ENCODE measurements around the gene USP43. TPM values are rescaled to one million over a fixed set of nuclear protein-coding genes. Genes with fewer than 3 reads are reported as not detected.

USP43 gene
- total RNA-seq, 1 donor from 2014 or later: 3.8 TPM

DNA sequence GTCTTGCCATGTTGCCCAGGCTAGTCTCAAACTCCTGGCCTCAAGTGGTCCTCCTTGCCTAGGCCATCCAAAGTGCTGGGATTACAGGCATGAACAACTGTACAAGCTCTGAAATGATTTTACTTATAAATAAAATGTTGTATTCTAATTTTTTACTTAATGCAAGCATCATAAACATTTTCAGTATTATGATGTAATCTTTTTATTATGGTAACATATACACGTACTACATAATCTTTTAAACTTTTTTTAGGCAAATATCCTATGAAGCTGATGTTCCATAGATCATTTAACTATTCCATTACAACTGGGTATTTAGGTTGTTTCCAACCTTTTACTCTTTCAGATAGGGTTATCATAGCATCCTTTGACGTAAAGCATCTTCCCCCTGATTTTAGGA is 33.8 kb upstream of the USP43 start:
- Mint-ChIP-seq H3K4me1 (ENCODE audit: unreplicated experiment) (no peaks in the 10 kb centered on the region), H3K36me3 (ENCODE audit: unreplicated experiment) (no peaks in the 10 kb centered on the region), H3K4me3 (ENCODE audit: unreplicated experiment) (no peak overlapping the region), H3K27ac (ENCODE audit: unreplicated experiment) (no peak overlapping the region), H3K27me3 (ENCODE audit: unreplicated experiment) (peaks cover 17% of the 10 kb centered on the region), H3K9me3 (ENCODE audit: unreplicated experiment) (no peaks in the 10 kb centered on the region)
- no peak for DNase-seq (ENCODE audit: extremely low spot score, unreplicated experiment)
- TF ChIP-seq, protein P1, sequence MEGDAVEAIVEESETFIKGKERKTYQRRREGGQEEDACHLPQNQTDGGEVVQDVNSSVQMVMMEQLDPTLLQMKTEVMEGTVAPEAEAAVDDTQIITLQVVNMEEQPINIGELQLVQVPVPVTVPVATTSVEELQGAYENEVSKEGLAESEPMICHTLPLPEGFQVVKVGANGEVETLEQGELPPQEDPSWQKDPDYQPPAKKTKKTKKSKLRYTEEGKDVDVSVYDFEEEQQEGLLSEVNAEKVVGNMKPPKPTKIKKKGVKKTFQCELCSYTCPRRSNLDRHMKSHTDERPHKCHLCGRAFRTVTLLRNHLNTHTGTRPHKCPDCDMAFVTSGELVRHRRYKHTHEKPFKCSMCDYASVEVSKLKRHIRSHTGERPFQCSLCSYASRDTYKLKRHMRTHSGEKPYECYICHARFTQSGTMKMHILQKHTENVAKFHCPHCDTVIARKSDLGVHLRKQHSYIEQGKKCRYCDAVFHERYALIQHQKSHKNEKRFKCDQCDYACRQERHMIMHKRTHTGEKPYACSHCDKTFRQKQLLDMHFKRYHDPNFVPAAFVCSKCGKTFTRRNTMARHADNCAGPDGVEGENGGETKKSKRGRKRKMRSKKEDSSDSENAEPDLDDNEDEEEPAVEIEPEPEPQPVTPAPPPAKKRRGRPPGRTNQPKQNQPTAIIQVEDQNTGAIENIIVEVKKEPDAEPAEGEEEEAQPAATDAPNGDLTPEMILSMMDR (IDR thresholded peaks at IDR 0.05): no peak

DNA sequence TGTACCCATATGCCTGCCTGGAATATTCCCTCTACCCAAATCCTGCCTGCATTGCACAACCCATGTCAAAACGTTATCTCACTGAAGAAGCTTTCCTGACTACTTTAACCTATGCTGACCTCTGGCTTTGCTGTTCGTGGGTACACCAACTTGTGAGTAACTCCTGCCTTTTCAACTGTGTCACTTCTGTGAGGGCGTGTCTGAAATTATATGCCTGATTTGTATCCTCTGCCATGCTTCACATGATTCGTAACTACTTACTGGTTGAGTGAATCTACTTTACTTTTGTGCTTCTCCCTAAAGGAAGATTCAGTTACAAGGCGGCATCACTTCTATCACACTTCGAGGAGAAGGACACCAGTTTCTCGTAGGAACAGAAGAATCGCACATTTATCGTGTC is 33.3 kb upstream of the USP43 start:
- Mint-ChIP-seq H3K27ac (ENCODE audit: unreplicated experiment) (no peak overlapping the region), H3K4me3 (ENCODE audit: unreplicated experiment) (no peak overlapping the region), H3K27me3 (ENCODE audit: unreplicated experiment) (peaks cover 15% of the 10 kb centered on the region), H3K4me1 (ENCODE audit: unreplicated experiment) (no peaks in the 10 kb centered on the region), H3K36me3 (ENCODE audit: unreplicated experiment) (no peaks in the 10 kb centered on the region), H3K9me3 (ENCODE audit: unreplicated experiment) (no peaks in the 10 kb centered on the region)
- DNase-seq (ENCODE audit: extremely low spot score, unreplicated experiment): no peak
- TF ChIP-seq, protein P1 (IDR thresholded peaks at IDR 0.05): no peak

DNA sequence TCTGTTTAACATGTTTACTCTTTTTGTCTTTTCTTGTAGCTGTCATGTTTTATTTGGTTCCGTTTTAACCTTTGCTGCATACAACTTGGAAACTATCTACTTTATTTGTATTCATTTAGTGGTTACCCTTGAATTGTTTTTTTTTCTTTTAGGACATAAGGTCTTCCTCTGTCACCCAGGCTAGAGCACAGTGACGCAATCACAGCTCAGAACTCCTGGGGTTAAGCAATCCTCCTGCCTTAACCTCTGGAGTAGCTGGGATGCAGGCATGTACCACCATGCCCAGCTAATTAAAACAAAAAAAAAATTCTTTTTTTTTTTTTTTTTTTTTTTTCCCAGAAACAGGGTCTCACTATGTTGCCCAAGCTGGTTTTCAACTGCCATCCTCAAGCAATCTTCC is 29.8 kb upstream of the USP43 start:
- Mint-ChIP-seq H3K27ac (ENCODE audit: unreplicated experiment) (no peak overlapping the region), H3K4me3 (ENCODE audit: unreplicated experiment) (no peak overlapping the region), H3K4me1 (ENCODE audit: unreplicated experiment) (no peaks in the 10 kb centered on the region), H3K36me3 (ENCODE audit: unreplicated experiment) (no peaks in the 10 kb centered on the region), H3K27me3 (ENCODE audit: unreplicated experiment) (peaks cover 10% of the 10 kb centered on the region), H3K9me3 (ENCODE audit: unreplicated experiment) (no peaks in the 10 kb centered on the region)
- no peak for DNase-seq (ENCODE audit: extremely low spot score, unreplicated experiment)
- TF ChIP-seq, protein P1 (IDR thresholded peaks at IDR 0.05): no peak

DNA sequence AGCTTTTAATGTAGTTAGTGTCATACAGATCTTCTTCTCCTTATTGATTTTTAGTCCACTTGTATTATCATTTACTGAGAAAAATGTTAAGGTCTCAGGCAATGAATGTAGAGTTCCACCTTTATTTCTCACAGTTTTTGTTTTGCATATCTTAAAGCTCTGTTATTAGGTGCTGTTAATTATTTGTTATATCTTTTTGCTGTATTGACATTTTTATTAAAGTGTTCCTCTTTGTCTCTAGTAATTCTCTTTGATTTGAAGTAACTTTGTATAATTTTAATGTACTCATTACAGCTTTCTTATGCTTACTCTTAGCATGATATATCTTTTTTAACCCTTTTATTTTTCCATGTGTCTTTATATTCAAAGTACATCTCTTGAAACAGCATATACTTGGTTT is 22.4 kb upstream of the USP43 start:
- Mint-ChIP-seq H3K4me1 (ENCODE audit: unreplicated experiment) (no peaks in the 10 kb centered on the region), H3K4me3 (ENCODE audit: unreplicated experiment) (no peak overlapping the region), H3K27ac (ENCODE audit: unreplicated experiment) (no peak overlapping the region), H3K27me3 (ENCODE audit: unreplicated experiment) (peaks cover 13% of the 10 kb centered on the region), H3K36me3 (ENCODE audit: unreplicated experiment) (no peaks in the 10 kb centered on the region), H3K9me3 (ENCODE audit: unreplicated experiment) (peaks cover 20% of the 10 kb centered on the region)
- TF ChIP-seq, protein P1 (IDR thresholded peaks at IDR 0.05): no peak
- no peak for DNase-seq (ENCODE audit: extremely low spot score, unreplicated experiment)

DNA sequence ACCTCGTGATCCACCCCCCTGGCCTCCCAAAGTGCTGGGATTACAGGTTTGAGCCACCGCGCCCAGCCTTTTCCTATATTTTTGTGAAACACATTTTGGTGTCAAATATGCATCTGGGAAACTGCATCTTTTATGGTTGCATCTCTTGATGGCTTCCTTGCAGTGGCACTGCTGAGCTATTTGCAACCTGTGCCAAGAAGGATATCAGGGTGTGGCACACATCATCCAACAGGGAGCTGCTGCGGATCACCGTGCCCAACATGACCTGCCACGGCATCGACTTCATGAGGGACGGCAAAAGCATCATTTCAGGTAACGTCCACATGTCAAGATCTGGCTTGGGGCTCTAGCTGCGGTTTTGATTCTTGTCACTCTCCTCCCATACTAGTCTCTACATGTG is 16.8 kb upstream of the USP43 start:
- Mint-ChIP-seq H3K4me3 (ENCODE audit: unreplicated experiment) (no peak overlapping the region), H3K9me3 (ENCODE audit: unreplicated experiment) (peaks cover 14% of the 10 kb centered on the region), H3K36me3 (ENCODE audit: unreplicated experiment) (no peaks in the 10 kb centered on the region), H3K27me3 (ENCODE audit: unreplicated experiment) (peaks cover 19% of the 10 kb centered on the region), H3K27ac (ENCODE audit: unreplicated experiment) (no peak overlapping the region), H3K4me1 (ENCODE audit: unreplicated experiment) (no peaks in the 10 kb centered on the region)
- TF ChIP-seq, protein P1 (IDR thresholded peaks at IDR 0.05): no peak
- DNase-seq (ENCODE audit: extremely low spot score, unreplicated experiment): no peak

All from osteocyte (in vitro differentiated cells).